ENCODE measurements around the gene CRELD2.

The CRELD2 gene

GRCh38 chr22:49929994-49930575 lies 11.7 kb downstream of the CRELD2 start:
- DNase-seq (ENCODE audit: low read depth, low spot score), result no peak

- no peak for DNase-seq (ENCODE audit: low read depth, low spot score)
Observed at GRCh38 chr22:49930596-49931412, 12.4 kb downstream of the CRELD2 start.

GRCh38 chr22:49933236-49934159 lies 15.1 kb downstream of the CRELD2 start:
- DNase-seq (ENCODE audit: low read depth, low spot score), result no peak

- DNase-seq (ENCODE audit: low read depth, low spot score), result no peak
Observed at GRCh38 chr22:49934160-49934890, 15.9 kb downstream of the CRELD2 start.

GRCh38 chr22:49934891-49935557 lies 16.6 kb downstream of the CRELD2 start:
- no peak for DNase-seq (ENCODE audit: low read depth, low spot score)

- DNase-seq (ENCODE audit: low read depth, low spot score), result no peak
Observed at GRCh38 chr22:49935561-49935960, 17.1 kb downstream of the CRELD2 start.

- no peak for DNase-seq (ENCODE audit: low read depth, low spot score)
Observed at GRCh38 chr22:49936018-49936972, 17.9 kb downstream of the CRELD2 start.

- DNase-seq (ENCODE audit: low read depth, low spot score), result no peak
Observed at GRCh38 chr22:49936973-49937757, 18.7 kb downstream of the CRELD2 start.

- DNase-seq (ENCODE audit: low read depth, low spot score), result no peak
Observed at GRCh38 chr22:49937758-49938564, 19.5 kb downstream of the CRELD2 start.

- DNase-seq (ENCODE audit: low read depth, low spot score), result no peak
Observed at GRCh38 chr22:49938565-49939136, 20.2 kb downstream of the CRELD2 start.

- no peak for DNase-seq (ENCODE audit: low read depth, low spot score)
Observed at GRCh38 chr22:49941507-49942316, 23.3 kb downstream of the CRELD2 start.

- no peak for DNase-seq (ENCODE audit: low read depth, low spot score)
Observed at GRCh38 chr22:49942565-49943404, 24.4 kb downstream of the CRELD2 start.

- DNase-seq (ENCODE audit: low read depth, low spot score), result no peak
Observed at GRCh38 chr22:49943405-49943765, 25.0 kb downstream of the CRELD2 start.

- no peak for DNase-seq (ENCODE audit: low read depth, low spot score)
Observed at GRCh38 chr22:49943771-49944398, 25.5 kb downstream of the CRELD2 start.

- DNase-seq (ENCODE audit: low read depth, low spot score), result no peak
Observed at GRCh38 chr22:49944399-49944891, 26.0 kb downstream of the CRELD2 start.
